ENCODE data around the gene RBMS3.

- no peak for TF ChIP-seq POLR2A (IDR thresholded peaks at IDR 0.05)
- TF ChIP-seq CTCF (IDR thresholded peaks at IDR 0.05), result no peak
Measured at GRCh38 chr3:29606416-29606815, 325.5 kb downstream of the RBMS3 start.
